KMS-11 (cell line): ENCODE measurements around the gene PIR.

ENCODE experiments used
- H2AFZ ChIP-seq: fragments of 200-600 bp; sonication (generic); 2 replicates; pipeline ENCODE4 v1.6.1; 2016; ENCODE audit warnings: antibody characterized with exemption, mixed run types, low read depth
- H3K27ac ChIP-seq: fragments of 200-600 bp; sonication (generic); 2 replicates; pipeline ENCODE4 v1.6.1; 2016; ENCODE audit warnings: mild to moderate bottlenecking, mixed run types
- H3K27me3 ChIP-seq: fragments of 200-600 bp; sonication (generic); 2 replicates; pipeline ENCODE4 v1.6.1; 2017; ENCODE audit warnings: mild to moderate bottlenecking, low read depth, mixed run types, moderate library complexity; ENCODE audit not compliant: insufficient read depth
- H3K36me3 ChIP-seq: fragments of 200-600 bp; sonication (generic); 2 replicates; pipeline ENCODE4 v1.6.1; 2017; ENCODE audit warnings: mild to moderate bottlenecking, mixed run types; ENCODE audit not compliant: insufficient read depth
- H3K4me1 ChIP-seq: fragments of 200-600 bp; sonication (generic); 2 replicates; pipeline ENCODE4 v1.6.1; 2016; ENCODE audit warnings: mild to moderate bottlenecking, low read depth, mixed run types; ENCODE audit not compliant: poor library complexity, severe bottlenecking
- H3K4me2 ChIP-seq: fragments of 200-600 bp; sonication (generic); 2 replicates; pipeline ENCODE4 v1.7.0; 2016; ENCODE audit warnings: mild to moderate bottlenecking, mixed run types
- H3K4me3 ChIP-seq: fragments of 200-600 bp; sonication (generic); IDR thresholded peaks from 2 replicates; pipeline ENCODE4 v1.6.1; 2017; ENCODE audit warnings: low read depth, low read length, mixed read lengths; ENCODE audit not compliant: insufficient read depth
- H3K79me2 ChIP-seq: fragments of 200-600 bp; sonication (generic); 2 replicates; pipeline ENCODE4 v1.6.1; 2016; ENCODE audit warnings: low read depth, mixed run types; ENCODE audit not compliant: insufficient read depth
- H3K9ac ChIP-seq: fragments of 200-600 bp; sonication (generic); 2 replicates; pipeline ENCODE4 v1.6.1; 2016; ENCODE audit warnings: mild to moderate bottlenecking, mixed run types
- H4K20me1 ChIP-seq: fragments of 200-600 bp; sonication (generic); 2 replicates; pipeline ENCODE4 v1.6.1; 2016; ENCODE audit warnings: mild to moderate bottlenecking, mixed run types; ENCODE audit not compliant: insufficient read depth
- CTCF ChIP-seq: fragments of 200-600 bp; sonication (generic); conservative IDR thresholded peaks from 2 replicates; pipeline ENCODE4 v1.6.1; 2017; ENCODE audit warnings: low read depth, mild to moderate bottlenecking, antibody characterized with exemption, low read length, moderate library complexity, mixed read lengths

PIR gene

DNA sequence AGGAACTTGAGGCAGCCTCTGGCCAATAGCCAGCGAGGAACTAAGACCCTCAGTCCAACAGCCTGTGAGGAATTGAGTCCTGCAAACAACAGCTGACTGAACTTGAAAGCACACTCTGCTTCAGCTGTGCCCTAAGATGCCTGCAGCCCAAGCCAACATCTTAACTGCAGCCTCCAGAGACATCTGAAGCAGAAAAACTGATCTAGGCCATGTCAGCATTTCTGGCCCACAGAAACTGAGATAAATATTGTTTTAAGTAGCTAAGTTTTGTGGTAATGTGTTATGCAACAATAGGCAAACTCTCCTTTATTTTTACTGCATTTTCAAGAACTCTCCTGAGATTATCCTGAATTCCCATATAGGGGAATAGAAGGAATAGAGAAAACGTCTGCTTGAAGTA lies 133.4 kb downstream of the PIR start:
- H3K79me2 ChIP-seq, result no peaks in the 10 kb centered on the region
- peaks cover 4% of the 10 kb centered on the region for H3K4me1 ChIP-seq
- no peak overlapping the region for H2AFZ ChIP-seq
- no peak overlapping the region for H3K4me3 ChIP-seq
- no peaks in the 10 kb centered on the region for H3K36me3 ChIP-seq
- no peak overlapping the region for H3K4me2 ChIP-seq
- H4K20me1 ChIP-seq, result no peaks in the 10 kb centered on the region
- H3K27ac ChIP-seq, result no peak overlapping the region
- TF ChIP-seq CTCF, result no peak
- no peak overlapping the region for H3K9ac ChIP-seq
- no peaks in the 10 kb centered on the region for H3K27me3 ChIP-seq

DNA sequence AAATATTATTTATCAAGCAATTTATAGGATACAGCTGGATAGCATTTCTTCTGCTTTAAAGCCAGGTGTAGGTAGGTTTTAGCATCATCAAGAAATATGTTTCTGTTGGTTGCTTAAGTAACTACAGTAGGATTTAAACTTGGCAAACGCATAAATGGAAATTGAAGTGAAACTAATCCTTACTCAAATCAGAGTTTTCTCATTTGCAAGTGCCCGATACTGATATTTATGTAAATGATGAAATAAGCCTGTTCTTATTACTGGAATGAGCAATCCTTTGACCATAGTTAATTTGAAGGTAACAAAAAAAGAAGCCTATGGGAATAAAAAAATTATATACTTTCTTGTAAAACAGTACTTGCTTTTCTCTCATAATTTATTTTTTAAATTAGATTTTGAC lies 134.6 kb downstream of the PIR start:
- no peaks in the 10 kb centered on the region for H3K79me2 ChIP-seq
- peaks cover 4% of the 10 kb centered on the region for H3K4me1 ChIP-seq
- no peak for TF ChIP-seq CTCF
- no peak overlapping the region for H3K4me3 ChIP-seq
- no peak overlapping the region for H2AFZ ChIP-seq
- no peaks in the 10 kb centered on the region for H4K20me1 ChIP-seq
- no peak overlapping the region for H3K9ac ChIP-seq
- no peak overlapping the region for H3K27ac ChIP-seq
- H3K27me3 ChIP-seq, result no peaks in the 10 kb centered on the region
- H3K36me3 ChIP-seq, result no peaks in the 10 kb centered on the region
- H3K4me2 ChIP-seq, result no peak overlapping the region

DNA sequence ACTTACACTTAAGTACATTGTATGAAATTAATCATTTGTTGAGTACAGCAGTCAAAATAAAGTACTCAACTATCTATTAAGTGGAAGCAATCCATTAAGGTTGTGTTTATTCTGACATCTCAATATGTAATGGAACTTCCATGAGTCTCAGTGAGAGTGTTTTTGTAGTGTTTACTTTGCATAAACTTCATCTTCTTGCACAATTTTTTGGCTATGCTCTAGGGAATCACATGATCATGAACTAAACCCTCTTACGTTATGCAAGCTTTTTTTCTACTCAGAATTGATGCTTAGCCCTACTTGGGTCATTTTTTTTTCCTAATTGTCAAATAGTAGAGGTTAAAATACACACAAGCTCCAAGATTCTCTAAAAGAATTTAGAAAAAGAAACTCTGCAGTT lies 136.7 kb downstream of the PIR start:
- no peak overlapping the region for H2AFZ ChIP-seq

DNA sequence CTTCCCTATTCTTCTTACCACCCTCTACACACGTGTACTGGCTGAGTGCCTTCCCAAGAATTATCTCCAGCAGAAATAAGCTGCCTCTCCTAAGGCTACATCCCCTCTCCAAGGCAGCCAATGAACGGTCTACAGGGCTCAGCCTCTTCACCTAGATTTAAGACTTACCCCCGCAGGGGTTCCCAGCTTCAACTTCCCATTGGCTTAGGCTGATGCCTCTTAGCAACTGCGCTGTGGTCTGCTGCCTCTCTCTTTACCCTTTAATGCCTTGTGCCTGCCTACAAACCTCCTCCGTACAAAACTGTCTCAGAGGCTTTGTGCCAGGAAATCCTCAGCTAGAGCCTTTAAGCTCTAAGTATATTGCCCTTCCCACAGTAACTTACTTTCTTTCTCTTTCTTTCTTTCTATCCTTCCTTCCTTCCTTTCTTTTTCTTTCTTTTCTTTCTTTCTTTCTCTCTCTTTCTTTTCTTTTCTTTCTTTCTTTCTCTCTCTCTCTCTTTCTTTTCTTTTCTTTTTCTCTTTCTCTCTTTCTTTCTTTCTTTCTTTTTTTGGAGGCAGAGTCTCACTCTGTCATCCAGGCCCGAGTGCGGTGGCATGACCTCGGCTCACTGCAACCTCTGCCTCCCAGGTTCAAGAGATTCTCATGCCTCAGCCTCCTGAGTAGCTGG lies 142.7 kb downstream of the PIR start:
- Histone ChIP-seq H3K36me3 (no peaks in the 10 kb centered on the region), H3K27me3 (no peaks in the 10 kb centered on the region), H3K4me3 (no peak overlapping the region), H3K4me1 (no peaks in the 10 kb centered on the region), H3K27ac (no peak overlapping the region), H3K4me2 (no peak overlapping the region), H3K79me2 (no peaks in the 10 kb centered on the region), H2AFZ (no peak overlapping the region), H3K9ac (no peak overlapping the region), H4K20me1 (no peaks in the 10 kb centered on the region)
- TF ChIP-seq CTCF, result no peak

More for the DNA sequence above, 136.7 kb downstream of the PIR start:
- Histone ChIP-seq H3K4me3 (no peak overlapping the region), H3K27me3 (no peaks in the 10 kb centered on the region), H3K36me3 (no peaks in the 10 kb centered on the region), H3K9ac (no peak overlapping the region), H3K79me2 (no peaks in the 10 kb centered on the region), H3K27ac (no peak overlapping the region), H3K4me1 (peaks cover 2% of the 10 kb centered on the region), H4K20me1 (no peaks in the 10 kb centered on the region), H3K4me2 (no peak overlapping the region)
- no peak for TF ChIP-seq CTCF
